A673 (cell line): ENCODE measurements around the gene SNRNP70. TPM values are rescaled to one million over a fixed set of nuclear protein-coding genes. Genes with fewer than 3 reads are reported as not detected.

Source experiments
- BruUV-seq: library from RNA; stranded (reverse); fragments of 400-500 nt; replicated peaks from 2 replicates; lab custom pipeline; 2021; lab: Mats Ljungman, UMichigan
- CTCF ChIA-PET: fragments of 300-600 bp; sonication (Branson Sonifier 250); formaldehyde crosslinking; loops from one replicate; lab custom pipeline; 2022; ENCODE audit warnings: antibody characterized with exemption; lab: Charles Lee
- POLR2A ChIA-PET: fragments of 300-600 bp; sonication (Branson Sonifier 250); formaldehyde crosslinking; loops from one replicate; lab custom pipeline; 2022; ENCODE audit warnings: antibody characterized with exemption; ENCODE audit not compliant: low non-redundant PET; lab: Charles Lee
- DNase-seq: peaks from one replicate; pipeline ENCODE4 v3.0.0-alpha.2; 2015; ENCODE audit warnings: low spot score
- H3K27ac ChIP-seq: fragments of 200-600 bp; sonication (generic); 2 replicates; pipeline ENCODE4 v1.5.1; 2016; ENCODE audit warnings: mixed run types, low read depth, mild to moderate bottlenecking, mixed read lengths, antibody characterized with exemption, low read length; ENCODE audit not compliant: poor library complexity, severe bottlenecking
- H3K27me3 ChIP-seq: fragments of 200-600 bp; sonication (generic); replicated peaks from 2 replicates; pipeline ENCODE4 v1.6.1; 2017; ENCODE audit warnings: mixed run types, low read depth, mild to moderate bottlenecking, mixed read lengths, antibody characterized with exemption, low read length; ENCODE audit not compliant: insufficient read depth, poor library complexity
- H3K36me3 ChIP-seq: fragments of 200-600 bp; sonication (generic); 2 replicates; pipeline ENCODE4 v1.6.1; 2016; ENCODE audit warnings: mixed run types, mild to moderate bottlenecking, mixed read lengths, antibody characterized with exemption, low read length; ENCODE audit not compliant: insufficient read depth, poor library complexity, severe bottlenecking
- H3K4me1 ChIP-seq: fragments of 200-600 bp; sonication (generic); 2 replicates; pipeline ENCODE4 v1.6.1; 2017; ENCODE audit warnings: mixed run types, mild to moderate bottlenecking, mixed read lengths, antibody characterized with exemption, low read length; ENCODE audit not compliant: insufficient read depth, poor library complexity, severe bottlenecking
- H3K4me3 ChIP-seq: fragments of 200-600 bp; sonication (generic); 2 replicates; pipeline ENCODE4 v1.5.1; 2016; ENCODE audit warnings: low read depth, mixed run types, mild to moderate bottlenecking, mixed read lengths, low read length; ENCODE audit not compliant: poor library complexity, severe bottlenecking
- H3K9me3 ChIP-seq: fragments of 200-600 bp; sonication (generic); 2 replicates; pipeline ENCODE4 v1.6.1; 2016; ENCODE audit warnings: mixed run types, low read depth, mild to moderate bottlenecking, mixed read lengths, antibody characterized with exemption, low read length; ENCODE audit not compliant: poor library complexity, severe bottlenecking
- CTCF ChIP-seq: fragments of 300-800, 200-600 bp; sonication (generic); conservative IDR thresholded peaks from 2 replicates; pipeline ENCODE4 v1.5.1; 2017; ENCODE audit warnings: low read depth, mild to moderate bottlenecking, antibody characterized with exemption, low read length, moderate library complexity, mixed read lengths
- EZH2 ChIP-seq: fragments of 200-600 bp; sonication (generic); IDR thresholded peaks from 2 replicates; pipeline ENCODE4 v1.6.1; 2017; ENCODE audit warnings: borderline replicate concordance, low read depth, mild to moderate bottlenecking, mixed read lengths, antibody characterized with exemption, low read length; ENCODE audit not compliant: poor library complexity, severe bottlenecking
- intact Hi-C: fragments of 100-400 bp; cut with micrococcal nuclease; formaldehyde crosslinking; loops from one replicate; pipeline ENCODE4 v1.10.0; 2022; ENCODE audit not compliant: unreplicated experiment
- total RNA-seq: library from RNA; stranded (reverse); gene quantifications from 2 replicates; pipeline ENCODE4 v1.2.3, GENCODE V29; 2021

SNRNP70 gene
- total RNA-seq, 1 experiment from 2014 or later: 295 TPM

- Histone ChIP-seq H3K9me3 (no peaks in the 10 kb centered on the region), H3K4me1 (peaks cover 6% of the 10 kb centered on the region), H3K36me3 (peaks cover 51% of the 10 kb centered on the region), H3K27ac (peak overlapping the region; percentile 58), H3K27me3 (no peaks in the 10 kb centered on the region), H3K4me3 (no peak overlapping the region)
- CTCF ChIA-PET: no interaction called here
- TF ChIP-seq CTCF (no peak), EZH2 (no peak)
- BruUV-seq: no TSS peak
- no peak for DNase-seq
- POLR2A ChIA-PET: no interaction called here
- intact Hi-C loops: loop anchor here (5.0 kb wide), 1 partner anchor 103 kb away; no protein-coding TSS in a partner anchor
These were observed 24.4 kb downstream of the SNRNP70 start for GRCh38 chr19:49109569-49110233.

GRCh38 chr19:49110567-49110966, 25.3 kb downstream of the SNRNP70 start:
- Histone ChIP-seq H3K36me3 (peaks cover 44% of the 10 kb centered on the region), H3K4me3 (no peak overlapping the region), H3K27me3 (no peaks in the 10 kb centered on the region), H3K27ac (peak overlapping the region; percentile 41), H3K4me1 (peaks cover 6% of the 10 kb centered on the region), H3K9me3 (no peaks in the 10 kb centered on the region)
- POLR2A ChIA-PET: no interaction called here
- CTCF ChIA-PET: interaction anchor here (0.8 to 1.0 kb wide), 2 partner anchors 13 to 17 kb away, joined by 4 to 12 read pairs; no protein-coding TSS in a partner anchor
- no peak for DNase-seq
- no peak for TF ChIP-seq EZH2
- intact Hi-C loops: loop anchor here (5.0 kb wide), 1 partner anchor 102 kb away; no protein-coding TSS in a partner anchor
- BruUV-seq: no TSS peak

DNA sequence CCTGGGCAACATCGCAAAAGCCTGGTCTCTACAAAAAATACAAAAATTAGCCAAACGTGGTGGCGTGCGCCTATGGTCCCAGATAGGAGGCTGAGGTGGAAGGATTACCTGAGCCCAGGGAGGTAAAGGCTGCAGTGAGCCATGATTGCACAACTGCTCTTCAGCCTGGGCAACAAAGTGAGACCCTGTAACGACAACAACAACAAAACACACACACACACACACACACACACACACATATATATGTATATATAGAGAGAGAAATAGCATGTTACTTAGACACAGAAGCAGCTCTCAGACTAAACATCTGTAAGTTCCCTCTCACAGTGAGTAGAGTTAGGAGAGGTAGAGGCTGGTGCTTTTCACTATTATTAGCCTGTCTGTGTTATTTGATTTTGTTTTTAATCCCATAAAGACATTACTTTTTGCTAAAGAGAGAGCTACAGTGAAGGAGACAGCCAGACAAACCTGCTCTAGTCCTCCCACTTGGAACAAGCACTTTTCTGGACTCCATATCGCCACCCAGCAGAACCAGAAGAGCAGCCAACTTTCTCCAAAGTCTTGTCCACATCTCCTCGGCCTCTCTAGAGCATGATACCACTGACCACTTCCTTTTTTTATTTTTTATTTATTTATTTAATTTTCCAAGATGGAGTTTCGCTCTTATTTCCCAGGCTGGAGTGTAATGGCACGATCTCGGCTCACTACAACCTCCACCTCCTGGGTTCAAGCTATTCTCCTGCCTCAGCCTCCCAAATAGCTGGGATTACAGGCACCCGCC, 26.2 kb downstream of the SNRNP70 start:
- Histone ChIP-seq H3K9me3 (no peaks in the 10 kb centered on the region), H3K4me3 (no peak overlapping the region), H3K4me1 (peaks cover 6% of the 10 kb centered on the region), H3K27ac (peak overlapping the region; percentile 41), H3K27me3 (no peaks in the 10 kb centered on the region), H3K36me3 (peaks cover 36% of the 10 kb centered on the region)
- ChIA-PET POLR2A (no interaction called here), CTCF (interaction anchor here (0.6 to 1.0 kb wide), 4 partner anchors 14 to 16 kb away, joined by 3 to 12 read pairs (median 5); no protein-coding TSS in a partner anchor)
- TF ChIP-seq EZH2 (no peak), CTCF (no peak)
- no peak for DNase-seq
- no TSS peak for BruUV-seq
- intact Hi-C loops: loop anchor here (5.0 kb wide), 1 partner anchor 101 kb away; no protein-coding TSS in a partner anchor
